Keratinocyte (primary cell): ENCODE measurements around the gene ATP2B1. TPM values are rescaled to one million over a fixed set of nuclear protein-coding genes. Genes with fewer than 3 reads are reported as not detected.

ENCODE experiments used
- DNase-seq: peaks from one replicate; pipeline ENCODE4 v3.0.0-alpha.2; 2011; ENCODE audit warnings: low read depth, missing footprints, low spot score
- FAIRE-seq: peaks from 2 replicates; lab custom pipeline; 2011; peaks lifted over from hg19 to GRCh38; lab: Jason Lieb, UNC
- H2AFZ ChIP-seq: 2 replicates; pipeline ENCODE4 v1.6.0; 2012; ENCODE audit warnings: low read length, control low read depth, inconsistent platforms; ENCODE audit not compliant: control insufficient read depth
- H3K27ac ChIP-seq: 2 replicates; pipeline ENCODE4 v1.5.1; 2011; ENCODE audit warnings: low read length; ENCODE audit not compliant: control insufficient read depth, insufficient read depth
- H3K27me3 ChIP-seq: 3 replicates; pipeline ENCODE4 v1.6.0; 2011; ENCODE audit warnings: low read length; ENCODE audit not compliant: control insufficient read depth, insufficient read depth; ENCODE audit errors: extremely low read depth
- H3K36me3 ChIP-seq, 2 experiments: 2 replicates in 1 of 2; 3 replicates in 1 of 2; pipeline ENCODE4 v1.5.1; 2011; ENCODE audit warnings: low read length in 2 of 2, mild to moderate bottlenecking in 1 of 2; ENCODE audit not compliant: control insufficient read depth in 2 of 2, insufficient read depth in 2 of 2; ENCODE audit errors: extremely low read depth in 1 of 2
- H3K4me1 ChIP-seq: 3 replicates; pipeline ENCODE4 v1.5.1; 2011; ENCODE audit warnings: low read length; ENCODE audit not compliant: control insufficient read depth, insufficient read depth; ENCODE audit errors: extremely low read depth
- H3K4me2 ChIP-seq: 3 replicates; pipeline ENCODE4 v1.6.0; 2011; ENCODE audit warnings: low read depth, low read length; ENCODE audit not compliant: control insufficient read depth, insufficient read depth; ENCODE audit errors: extremely low read depth
- H3K4me3 ChIP-seq, 3 experiments: fragments of 200-600 bp in 1 of 3; sonication (generic) in 1 of 3; 2 replicates in 2 of 3; 3 replicates in 1 of 3; pipeline ENCODE4 v1.5.1; 2011 to 2016; ENCODE audit warnings: low read length in 3 of 3, mild to moderate bottlenecking in 3 of 3, control low read depth in 2 of 3, inconsistent platforms in 1 of 3, low read depth in 1 of 3, mixed read lengths in 1 of 3, mixed run types in 1 of 3, moderate library complexity in 1 of 3; ENCODE audit not compliant: control insufficient read depth in 2 of 3, insufficient read depth in 2 of 3; ENCODE audit errors: extremely low read depth in 1 of 3
- H3K79me2 ChIP-seq: 2 replicates; pipeline ENCODE4 v1.6.0; 2012; ENCODE audit warnings: low read length; ENCODE audit not compliant: control insufficient read depth, insufficient read depth
- H3K9ac ChIP-seq: 3 replicates; pipeline ENCODE4 v1.6.0; 2011; ENCODE audit warnings: low read length; ENCODE audit not compliant: control insufficient read depth, insufficient read depth; ENCODE audit errors: extremely low read depth
- H3K9me1 ChIP-seq: 3 replicates; pipeline ENCODE4 v1.6.0; 2011; ENCODE audit warnings: low read length; ENCODE audit not compliant: control insufficient read depth, insufficient read depth; ENCODE audit errors: extremely low read depth
- H3K9me3 ChIP-seq: 2 replicates; pipeline ENCODE4 v1.5.1; 2012; ENCODE audit warnings: low read depth, low read length; ENCODE audit not compliant: control insufficient read depth
- H4K20me1 ChIP-seq: 3 replicates; pipeline ENCODE4 v1.6.0; 2011; ENCODE audit warnings: low read length; ENCODE audit not compliant: control insufficient read depth, insufficient read depth; ENCODE audit errors: extremely low read depth
- EZH2 ChIP-seq: IDR thresholded peaks from one replicate; pipeline ENCODE4 v1.6.1; 2012; ENCODE audit warnings: inconsistent platforms, mild to moderate bottlenecking, low read length, moderate library complexity
- dilution Hi-C: fragments of 300-500 bp; cut with MboI; formaldehyde crosslinking; loops from one replicate; pipeline ENCODE4 v1.7.0; 2020; ENCODE audit warnings: low sequenced_read_pairs; ENCODE audit not compliant: extremely low pct_ligation_motif_present
- polyA plus RNA-seq, 5 experiments: library from polyadenylated mRNA; depleted of rRNA in 3 of 5; stranded (reverse) in 3 of 5; stranded (forward) in 1 of 5; unstranded in 1 of 5; fragments of >200 nt; gene quantifications; 1 replicate in 1 of 5; 2 replicates in 3 of 5; 3 replicates in 1 of 5; pipeline versions ENCODE4 v1.2.1 to v1.2.3, GENCODE V29; 2011 to 2012; ENCODE audit warnings: missing spikeins in 2 of 5, low read depth in 1 of 5, low replicate concordance in 1 of 5
- TF ChIP-seq, protein P1 (sequence below), 3 experiments: IDR thresholded peaks in 1 of 3; conservative IDR thresholded peaks in 1 of 3; optimal IDR thresholded peaks in 1 of 3; 2 replicates in 2 of 3; 3 replicates in 1 of 3; pipeline versions ENCODE3 to v1.5.1; 2011; ENCODE audit warnings: low read length in 3 of 3, mild to moderate bottlenecking in 3 of 3, moderate library complexity in 2 of 3, control low read depth in 1 of 3, inconsistent platforms in 1 of 3; ENCODE audit not compliant: insufficient read depth in 2 of 3; ENCODE audit errors: extremely low read depth in 1 of 3

ATP2B1 gene
- polyA plus RNA-seq, 1 donor (not counting 4 experiments of a cell fraction or from before 2014, with no cell fraction given) = 24.6 TPM

GRCh38 chr12:89662623-89663022 is 46.0 kb downstream of the ATP2B1 start:
- Histone ChIP-seq H3K36me3 (no peaks in the 10 kb centered on the region), H3K27me3 (no peaks in the 10 kb centered on the region), H4K20me1 (no peaks in the 10 kb centered on the region), H3K9me1 (no peaks in the 10 kb centered on the region), H3K27ac (no peak overlapping the region), H2AFZ (no peak overlapping the region), H3K9me3 (no peaks in the 10 kb centered on the region), H3K4me2 (no peak overlapping the region), H3K4me3 (no peak overlapping the region), H3K9ac (no peak overlapping the region), H3K79me2 (peaks cover 30% of the 10 kb centered on the region), H3K4me1 (peaks cover 13% of the 10 kb centered on the region)
- FAIRE-seq (no peak), DNase-seq (no peak)
- dilution Hi-C loops = no loop called here
- no peak for TF ChIP-seq EZH2
- TF ChIP-seq, protein P1, sequence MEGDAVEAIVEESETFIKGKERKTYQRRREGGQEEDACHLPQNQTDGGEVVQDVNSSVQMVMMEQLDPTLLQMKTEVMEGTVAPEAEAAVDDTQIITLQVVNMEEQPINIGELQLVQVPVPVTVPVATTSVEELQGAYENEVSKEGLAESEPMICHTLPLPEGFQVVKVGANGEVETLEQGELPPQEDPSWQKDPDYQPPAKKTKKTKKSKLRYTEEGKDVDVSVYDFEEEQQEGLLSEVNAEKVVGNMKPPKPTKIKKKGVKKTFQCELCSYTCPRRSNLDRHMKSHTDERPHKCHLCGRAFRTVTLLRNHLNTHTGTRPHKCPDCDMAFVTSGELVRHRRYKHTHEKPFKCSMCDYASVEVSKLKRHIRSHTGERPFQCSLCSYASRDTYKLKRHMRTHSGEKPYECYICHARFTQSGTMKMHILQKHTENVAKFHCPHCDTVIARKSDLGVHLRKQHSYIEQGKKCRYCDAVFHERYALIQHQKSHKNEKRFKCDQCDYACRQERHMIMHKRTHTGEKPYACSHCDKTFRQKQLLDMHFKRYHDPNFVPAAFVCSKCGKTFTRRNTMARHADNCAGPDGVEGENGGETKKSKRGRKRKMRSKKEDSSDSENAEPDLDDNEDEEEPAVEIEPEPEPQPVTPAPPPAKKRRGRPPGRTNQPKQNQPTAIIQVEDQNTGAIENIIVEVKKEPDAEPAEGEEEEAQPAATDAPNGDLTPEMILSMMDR (optimal IDR thresholded peaks at IDR 0.05 in 1 of 3, IDR thresholded peaks at IDR 0.05 in 1 of 3, conservative IDR thresholded peaks at IDR 0.05 in 1 of 3; ENCODE audit: extremely low read depth in 1 of 3, insufficient read depth in 2 of 3, low read length in 3 of 3) = no peak

GRCh38 chr12:89661706-89662330 is 46.8 kb downstream of the ATP2B1 start:
- no peak for DNase-seq

More at GRCh38 chr12:89661706-89662330, 46.8 kb downstream of the ATP2B1 start:
- H3K27me3 ChIP-seq = no peaks in the 10 kb centered on the region
- H3K9ac ChIP-seq = no peak overlapping the region
- no peak for TF ChIP-seq EZH2
- TF ChIP-seq, protein P1 (optimal IDR thresholded peaks at IDR 0.05 in 1 of 3, IDR thresholded peaks at IDR 0.05 in 1 of 3, conservative IDR thresholded peaks at IDR 0.05 in 1 of 3; ENCODE audit: extremely low read depth in 1 of 3, insufficient read depth in 2 of 3, low read length in 3 of 3) = no peak
- FAIRE-seq = no peak
- H3K9me3 ChIP-seq = no peaks in the 10 kb centered on the region
- H3K36me3 ChIP-seq = no peaks in the 10 kb centered on the region
- H3K9me1 ChIP-seq = no peaks in the 10 kb centered on the region
- dilution Hi-C loops = no loop called here
- H2AFZ ChIP-seq = no peak overlapping the region
- H3K4me3 ChIP-seq = no peak overlapping the region
- H3K27ac ChIP-seq = no peak overlapping the region
- peaks cover 5% of the 10 kb centered on the region for H4K20me1 ChIP-seq
- peaks cover 34% of the 10 kb centered on the region for H3K79me2 ChIP-seq
- H3K4me1 ChIP-seq = peaks cover 13% of the 10 kb centered on the region
- H3K4me2 ChIP-seq = no peak overlapping the region
